Lower lobe of right lung (tissue), 2 donors: ENCODE measurements around the gene PPEF1. TPM values are rescaled to one million over a fixed set of nuclear protein-coding genes. Genes with fewer than 3 reads are reported as not detected.

Experiments
- ATAC-seq, 2 donors: fragments of 200-7000 bp; cut with Tn5 transposase; one replicate each; pipeline ENCODE4 v1.9.1; 2020 to 2022; ENCODE audit warnings: mild to moderate bottlenecking in 2 of 2, moderate library complexity in 2 of 2
- DNase-seq: peaks from one replicate; pipeline ENCODE4 v3.0.0-alpha.2; 2020
- H3K27ac ChIP-seq: fragments of 200-600 bp; one replicate; pipeline ENCODE4 v1.8.0; 2022
- H3K27me3 ChIP-seq: fragments of 200-600 bp; one replicate; pipeline ENCODE4 v1.8.0; 2022; ENCODE audit warnings: low read depth
- H3K36me3 ChIP-seq: fragments of 200-600 bp; one replicate; pipeline ENCODE4 v1.8.0; 2022; ENCODE audit warnings: mild to moderate bottlenecking
- H3K4me1 ChIP-seq: fragments of 200-600 bp; one replicate; pipeline ENCODE4 v1.8.0; 2022
- H3K4me3 ChIP-seq: fragments of 200-600 bp; one replicate; pipeline ENCODE4 v1.8.0; 2022; ENCODE audit warnings: mild to moderate bottlenecking
- H3K9me3 ChIP-seq: fragments of 200-600 bp; one replicate; pipeline ENCODE4 v1.8.0; 2022
- intact Hi-C: fragments of 100-400 bp; cut with DNase I; formaldehyde crosslinking; loops from one replicate; pipeline ENCODE4 v1.11.0; 2022
- total RNA-seq: library from RNA; stranded (reverse); fragmentation: NEBNext Ultra II Directional; extraction: Animal tissue kit (Norgen Biotek cat#: 25700); gene quantifications from one replicate; pipeline ENCODE4 v1.2.1, GENCODE V29; 2021
- TF ChIP-seq, protein P1 (sequence below): fragments of 200-600 bp; IDR thresholded peaks from one replicate; pipeline ENCODE4 v1.8.0; 2022; ENCODE audit warnings: antibody characterized with exemption, mild to moderate bottlenecking
- donor health status: DM: no; HTN: yes; CAD: no; lungs with severe emphysema.

Gene PPEF1
- total RNA-seq, 1 donor from 2014 or later, result 0.71 TPM

DNA sequence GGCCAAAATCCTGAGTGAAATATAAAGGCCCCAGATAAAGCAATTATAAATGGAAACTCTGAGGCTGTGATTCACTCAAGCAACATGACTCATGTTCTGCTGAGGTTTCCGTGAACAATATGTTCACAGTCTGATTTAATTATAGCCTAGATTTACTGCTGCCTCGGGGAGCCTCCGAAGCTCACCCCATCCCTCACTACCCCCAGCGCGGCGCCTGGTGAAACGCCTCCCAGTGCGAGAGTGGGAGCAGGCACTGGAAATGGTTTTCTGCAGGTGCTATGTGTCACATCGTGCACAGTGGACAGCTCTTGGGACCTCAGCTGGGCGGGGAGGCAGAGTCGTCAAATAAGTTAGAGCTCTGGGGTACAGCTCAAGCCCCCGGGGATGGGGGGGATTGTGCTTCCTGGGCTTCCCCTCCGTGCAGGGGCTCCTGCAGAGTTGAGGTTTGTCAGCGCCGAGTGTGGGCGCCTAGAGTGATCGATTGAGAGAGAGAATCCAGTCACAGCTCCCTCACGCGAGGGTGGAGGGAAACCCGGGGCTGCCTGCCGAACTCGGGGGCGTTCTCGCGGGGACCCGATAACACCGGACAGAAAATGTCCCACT, 165.8 kb downstream of the PPEF1 start:
- peak in 1 of 2 donors; percentile 9 for ATAC-seq
- no peaks in the 10 kb centered on the region for H3K9me3 ChIP-seq
- no peak for DNase-seq
- no peak overlapping the region for H3K27ac ChIP-seq
- TF ChIP-seq, protein P1, sequence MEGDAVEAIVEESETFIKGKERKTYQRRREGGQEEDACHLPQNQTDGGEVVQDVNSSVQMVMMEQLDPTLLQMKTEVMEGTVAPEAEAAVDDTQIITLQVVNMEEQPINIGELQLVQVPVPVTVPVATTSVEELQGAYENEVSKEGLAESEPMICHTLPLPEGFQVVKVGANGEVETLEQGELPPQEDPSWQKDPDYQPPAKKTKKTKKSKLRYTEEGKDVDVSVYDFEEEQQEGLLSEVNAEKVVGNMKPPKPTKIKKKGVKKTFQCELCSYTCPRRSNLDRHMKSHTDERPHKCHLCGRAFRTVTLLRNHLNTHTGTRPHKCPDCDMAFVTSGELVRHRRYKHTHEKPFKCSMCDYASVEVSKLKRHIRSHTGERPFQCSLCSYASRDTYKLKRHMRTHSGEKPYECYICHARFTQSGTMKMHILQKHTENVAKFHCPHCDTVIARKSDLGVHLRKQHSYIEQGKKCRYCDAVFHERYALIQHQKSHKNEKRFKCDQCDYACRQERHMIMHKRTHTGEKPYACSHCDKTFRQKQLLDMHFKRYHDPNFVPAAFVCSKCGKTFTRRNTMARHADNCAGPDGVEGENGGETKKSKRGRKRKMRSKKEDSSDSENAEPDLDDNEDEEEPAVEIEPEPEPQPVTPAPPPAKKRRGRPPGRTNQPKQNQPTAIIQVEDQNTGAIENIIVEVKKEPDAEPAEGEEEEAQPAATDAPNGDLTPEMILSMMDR, result no peak
- H3K27me3 ChIP-seq, result no peaks in the 10 kb centered on the region
- intact Hi-C loops, result no loop called here
- no peaks in the 10 kb centered on the region for H3K36me3 ChIP-seq
- H3K4me3 ChIP-seq, result no peak overlapping the region
- H3K4me1 ChIP-seq, result no peaks in the 10 kb centered on the region

DNA sequence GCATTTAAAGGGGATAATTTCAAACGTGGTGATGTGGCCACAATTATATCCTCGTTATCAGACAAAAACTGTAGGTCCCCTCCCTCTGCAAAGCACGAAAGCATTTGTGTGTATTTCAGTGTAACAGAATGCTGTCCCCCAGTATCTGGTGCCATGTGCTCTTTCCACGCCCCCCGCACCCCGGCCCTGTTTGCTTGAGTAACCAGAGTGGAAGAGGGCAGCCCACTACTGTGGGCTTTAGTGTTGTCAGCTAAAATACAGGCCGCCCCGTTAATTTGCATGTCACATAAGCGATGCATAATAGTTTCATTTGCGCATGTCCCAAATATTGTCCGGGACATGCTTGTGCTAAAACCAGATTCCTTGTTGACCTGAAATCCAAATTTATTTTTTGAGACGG, 166.4 kb downstream of the PPEF1 start:
- Histone ChIP-seq H3K4me3 (no peak overlapping the region), H3K27me3 (no peaks in the 10 kb centered on the region), H3K9me3 (no peaks in the 10 kb centered on the region), H3K36me3 (no peaks in the 10 kb centered on the region), H3K4me1 (no peaks in the 10 kb centered on the region), H3K27ac (no peak overlapping the region)
- TF ChIP-seq, protein P1, result no peak
- no peak for DNase-seq
- intact Hi-C loops, result no loop called here
- ATAC-seq, result no peak

DNA sequence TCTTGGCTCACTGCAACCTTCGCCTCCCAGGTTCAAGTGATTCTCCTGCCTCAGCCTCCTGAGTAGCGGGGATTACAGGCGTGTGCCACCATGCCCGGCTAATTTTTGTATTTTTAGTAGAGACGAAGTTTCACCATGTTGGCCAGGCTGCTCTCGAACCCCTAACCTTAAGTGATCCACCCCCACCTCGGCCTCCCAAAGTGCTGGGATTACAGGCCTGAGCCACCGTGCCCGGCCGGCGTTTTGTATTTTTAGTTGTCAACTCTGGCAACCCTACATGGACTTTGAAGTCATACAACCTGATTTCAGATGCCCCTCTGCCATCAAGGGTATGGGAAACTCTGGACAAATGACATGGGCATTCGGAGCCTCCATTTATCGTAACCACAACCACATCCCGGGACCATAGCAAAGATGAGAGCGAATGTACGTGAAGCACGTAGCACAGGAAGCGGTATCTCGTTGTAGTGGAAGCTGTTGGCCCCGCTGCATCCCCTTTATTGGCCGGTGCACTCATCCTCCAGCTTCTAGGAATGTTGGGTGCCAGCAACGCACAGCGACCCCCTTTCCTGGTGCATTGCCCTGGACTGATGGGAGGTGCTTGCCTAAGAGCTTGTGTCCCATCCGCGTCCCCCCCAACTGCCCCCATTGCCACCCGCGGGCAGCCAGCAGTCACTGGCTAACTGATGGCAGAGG, 167.3 kb downstream of the PPEF1 start:
- Histone ChIP-seq H3K36me3 (no peaks in the 10 kb centered on the region), H3K4me3 (no peak overlapping the region), H3K4me1 (no peaks in the 10 kb centered on the region), H3K27me3 (no peaks in the 10 kb centered on the region), H3K27ac (no peak overlapping the region), H3K9me3 (no peaks in the 10 kb centered on the region)
- ATAC-seq (no peak), DNase-seq (no peak)
- intact Hi-C loops, result no loop called here
- TF ChIP-seq, protein P1, result no peak

DNA sequence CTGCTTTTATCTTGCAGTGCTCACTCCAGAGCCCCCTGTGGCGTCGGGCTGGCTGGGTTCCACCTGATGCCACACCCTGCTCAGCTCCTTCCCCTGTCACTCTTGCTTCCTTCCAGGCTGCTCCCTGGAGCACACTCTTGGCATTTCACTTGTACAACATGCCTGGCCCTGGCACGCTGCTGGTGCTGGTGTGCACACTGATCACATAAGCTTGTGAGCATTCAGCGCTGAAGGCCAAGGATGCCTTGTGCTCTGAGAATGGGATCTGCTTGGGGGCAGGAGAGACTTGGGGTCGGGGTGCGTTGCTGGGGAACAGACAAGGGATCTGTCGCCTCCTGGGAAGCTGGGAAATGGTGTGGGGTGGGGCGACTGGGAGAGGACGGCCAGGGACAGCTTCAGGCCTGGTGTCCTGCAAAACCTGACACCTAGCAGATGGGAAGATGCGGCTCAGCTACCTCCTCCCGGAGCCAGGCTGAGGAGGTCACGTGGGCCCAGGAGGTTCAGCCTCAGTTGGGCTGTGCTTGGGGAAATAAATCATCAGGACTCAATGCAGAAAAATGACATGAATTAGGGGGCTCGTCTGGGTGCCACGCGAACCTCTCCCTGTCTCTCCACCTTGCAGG, 167.9 kb downstream of the PPEF1 start:
- DNase-seq (no peak), ATAC-seq (no peak)
- TF ChIP-seq, protein P1, result no peak
- Histone ChIP-seq H3K36me3 (no peaks in the 10 kb centered on the region), H3K9me3 (no peaks in the 10 kb centered on the region), H3K27me3 (no peaks in the 10 kb centered on the region), H3K4me1 (no peaks in the 10 kb centered on the region), H3K27ac (no peak overlapping the region), H3K4me3 (no peak overlapping the region)
- intact Hi-C loops, result no loop called here

DNA sequence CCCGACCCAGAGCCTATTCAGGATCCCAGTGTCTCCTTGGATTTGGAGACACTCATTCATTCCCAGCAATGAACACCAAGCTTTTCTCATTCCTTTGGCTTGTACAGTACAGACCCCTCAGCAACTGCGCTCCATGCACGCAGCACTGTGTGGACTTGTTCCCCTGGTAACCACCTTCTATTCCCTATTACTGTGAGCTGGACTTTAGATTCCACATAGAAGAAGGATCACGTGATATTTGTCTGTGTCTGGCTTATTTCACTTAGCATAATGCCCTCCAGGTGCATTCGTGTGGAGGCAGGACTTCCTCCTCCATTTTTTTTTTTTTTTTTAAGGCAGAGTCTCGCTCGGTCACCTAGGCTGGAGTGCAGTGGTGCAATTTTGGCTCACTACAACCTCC, 170.0 kb downstream of the PPEF1 start:
- Histone ChIP-seq H3K9me3 (no peaks in the 10 kb centered on the region), H3K27me3 (no peaks in the 10 kb centered on the region), H3K4me3 (no peak overlapping the region), H3K36me3 (no peaks in the 10 kb centered on the region), H3K4me1 (no peaks in the 10 kb centered on the region), H3K27ac (no peak overlapping the region)
- DNase-seq (no peak), ATAC-seq (no peak)
- TF ChIP-seq, protein P1, result no peak
- intact Hi-C loops, result no loop called here

Other genes starting within 250 kb of the PPEF1 start
- gene RS1, start 35.5 kb upstream of the PPEF1 start, total RNA-seq, result 3.9 TPM